WERI-Rb-1 (cell line): ENCODE data around the gene KRT35.

Experiments
- DNase-seq: peaks from one replicate; pipeline ENCODE4 v3.0.0-alpha.2; 2020
- H3K27ac ChIP-seq: fragments of 250-450 bp; sonication (Bioruptor Pico); 2 replicates; pipeline ENCODE4 v1.5.1; 2020; ENCODE audit warnings: mild to moderate bottlenecking, moderate library complexity
- H3K27me3 ChIP-seq: fragments of 250-450 bp; sonication (Bioruptor Pico); 2 replicates; pipeline ENCODE4 v1.5.1; 2021; ENCODE audit warnings: mild to moderate bottlenecking, low read depth, moderate library complexity; ENCODE audit not compliant: insufficient read depth, severe bottlenecking
- H3K36me3 ChIP-seq: fragments of 250-450 bp; sonication (Bioruptor Pico); 2 replicates; pipeline ENCODE4 v1.5.1; 2020; ENCODE audit warnings: mild to moderate bottlenecking, moderate library complexity
- H3K4me3 ChIP-seq: 2 replicates; pipeline ENCODE4 v1.5.1; 2011; ENCODE audit warnings: low read depth, mild to moderate bottlenecking, control low read depth, low read length
- H3K9me3 ChIP-seq: fragments of 250-450 bp; sonication (Bioruptor Pico); 2 replicates; pipeline ENCODE4 v1.5.1; 2021; ENCODE audit warnings: mild to moderate bottlenecking, moderate library complexity; ENCODE audit not compliant: severe bottlenecking
- CTCF ChIP-seq: IDR thresholded peaks from 2 replicates; pipeline ENCODE4 v1.5.1; 2011; ENCODE audit warnings: low read depth, mild to moderate bottlenecking, control low read depth, inconsistent platforms, low read length

The KRT35 gene

DNA sequence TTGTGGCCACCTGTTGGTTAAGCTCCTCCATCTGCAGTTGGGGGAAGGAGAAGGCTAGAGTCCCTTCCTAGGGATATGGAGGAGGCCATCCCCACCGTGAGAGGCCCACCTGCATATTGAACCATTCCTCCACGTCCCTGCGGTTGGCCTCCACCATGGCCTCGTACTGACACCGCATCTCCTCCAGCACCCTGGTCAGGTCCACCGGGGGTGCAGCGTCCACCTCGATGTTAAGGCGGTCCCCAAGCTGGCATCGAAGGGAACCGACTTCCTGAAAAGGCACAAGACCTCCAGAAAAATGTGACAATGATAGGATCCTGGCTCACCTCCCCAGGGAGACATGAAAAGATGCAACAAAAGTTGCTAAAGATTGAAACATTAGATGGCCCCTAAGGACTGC, 16.8 kb downstream of the KRT35 start:
- no peak for DNase-seq
- peaks cover 100% of the 10 kb centered on the region for H3K27me3 ChIP-seq
- TF ChIP-seq CTCF, result no peak
- H3K27ac ChIP-seq, result no peak overlapping the region
- H3K9me3 ChIP-seq, result peaks cover 17% of the 10 kb centered on the region
- no peaks in the 10 kb centered on the region for H3K36me3 ChIP-seq
- H3K4me3 ChIP-seq, result no peak overlapping the region

DNA sequence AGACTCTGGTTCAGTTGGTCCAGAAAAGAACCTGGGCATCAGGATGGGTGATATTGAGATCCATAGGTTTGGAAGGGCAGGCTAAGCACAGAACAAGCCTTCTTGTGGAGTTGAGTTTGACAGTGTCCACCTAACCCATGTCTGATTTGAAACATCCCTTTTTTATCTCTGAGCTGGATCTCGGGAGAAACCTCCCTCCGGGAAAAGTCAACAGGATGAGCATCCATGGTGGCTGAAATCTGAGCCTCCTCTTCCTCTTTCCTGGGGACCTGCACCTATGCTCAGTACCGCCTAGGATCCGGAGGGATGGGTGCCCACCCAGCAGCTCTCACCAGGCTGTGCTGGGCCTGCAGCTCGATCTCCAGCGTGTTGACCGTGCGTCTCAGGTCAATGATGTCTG, 17.2 kb downstream of the KRT35 start:
- Histone ChIP-seq H3K9me3 (peaks cover 13% of the 10 kb centered on the region), H3K36me3 (no peaks in the 10 kb centered on the region), H3K4me3 (no peak overlapping the region), H3K27ac (no peak overlapping the region), H3K27me3 (peaks cover 100% of the 10 kb centered on the region)
- TF ChIP-seq CTCF, result no peak
- no peak for DNase-seq

DNA sequence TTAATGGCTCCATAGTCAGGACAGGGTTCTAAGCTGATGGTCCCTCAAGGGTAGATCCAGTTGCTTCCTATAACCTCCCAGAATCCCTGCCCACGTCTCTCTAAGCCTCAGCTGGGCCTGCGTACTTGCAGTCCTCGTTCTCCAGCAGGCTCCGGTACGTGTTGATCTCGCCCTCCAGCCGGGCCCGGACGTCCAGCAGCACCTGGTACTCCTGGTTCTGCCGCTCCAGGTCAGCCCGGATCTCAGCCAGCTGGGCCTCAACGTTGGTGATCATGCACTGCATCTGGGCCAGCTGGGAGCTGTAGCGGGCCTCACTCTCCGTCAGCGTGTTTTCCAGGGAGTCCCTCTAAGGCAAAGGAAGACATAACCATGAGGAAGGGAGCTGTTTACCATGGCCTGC, 18.2 kb downstream of the KRT35 start:
- no peak for TF ChIP-seq CTCF
- Histone ChIP-seq H3K4me3 (no peak overlapping the region), H3K9me3 (peaks cover 7% of the 10 kb centered on the region), H3K27ac (no peak overlapping the region), H3K36me3 (no peaks in the 10 kb centered on the region), H3K27me3 (peaks cover 100% of the 10 kb centered on the region)
- DNase-seq, result no peak

GRCh38 chr17:41457676-41458075, 23.3 kb downstream of the KRT35 start:
- Histone ChIP-seq H3K4me3 (no peak overlapping the region), H3K27ac (no peak overlapping the region), H3K27me3 (peaks cover 98% of the 10 kb centered on the region), H3K9me3 (no peaks in the 10 kb centered on the region), H3K36me3 (no peaks in the 10 kb centered on the region)
- no peak for DNase-seq
- no peak for TF ChIP-seq CTCF

- no peak for DNase-seq
- H3K4me3 ChIP-seq, result no peak overlapping the region
- no peak overlapping the region for H3K27ac ChIP-seq
Measured at GRCh38 chr17:41456204-41456603, 24.7 kb downstream of the KRT35 start.

More at GRCh38 chr17:41456204-41456603, 24.7 kb downstream of the KRT35 start:
- Histone ChIP-seq H3K36me3 (no peaks in the 10 kb centered on the region), H3K9me3 (peaks cover 10% of the 10 kb centered on the region), H3K27me3 (peaks cover 98% of the 10 kb centered on the region)
- TF ChIP-seq CTCF, result 0 out of 2 replicates have a peak, but pooled peaks have one; percentile 17
